Pulmonary artery endothelial cell (primary cell): ENCODE results near the gene CILP. TPM values are rescaled to one million over a fixed set of nuclear protein-coding genes. Genes with fewer than 3 reads are reported as not detected.

Source experiments
- DNase-seq: peaks from one replicate; pipeline ENCODE4 v3.0.0-alpha.2; 2011; ENCODE audit warnings: low read depth, low spot score
- total RNA-seq: library from RNA; depleted of rRNA; stranded (reverse); fragments of >200 nt; gene quantifications from 2 replicates; pipeline ENCODE4 v1.2.3, GENCODE V29; 2014

CILP gene
- total RNA-seq, 1 donor from 2014 or later = not detected

GRCh38 chr15:65156692-65157091 lies 54.6 kb downstream of the CILP start:
- DNase-seq = no peak

- no peak for DNase-seq
Observed at GRCh38 chr15:65154720-65155119, 56.6 kb downstream of the CILP start.

- no peak for DNase-seq
Observed at GRCh38 chr15:65147902-65148301, 63.4 kb downstream of the CILP start.

DNA sequence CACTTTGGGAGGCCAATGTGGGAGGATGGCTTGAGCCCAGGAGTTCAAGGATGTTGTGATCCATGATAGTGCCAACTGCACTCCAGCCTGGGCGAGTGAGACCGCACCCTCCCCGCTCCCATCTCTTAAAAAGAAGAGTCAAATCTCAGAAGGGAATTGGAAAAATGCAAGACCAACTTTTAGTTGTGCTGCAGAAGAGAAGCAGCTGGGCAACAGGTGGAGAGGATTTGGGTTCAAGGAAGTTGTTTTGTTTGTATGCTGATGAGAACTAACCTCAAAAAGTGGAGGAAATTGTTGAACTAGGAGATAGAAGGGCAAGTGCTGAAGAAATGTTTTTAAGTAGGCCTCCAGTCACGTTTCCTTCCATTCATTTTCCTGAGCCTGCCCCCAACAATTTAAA lies 64.8 kb downstream of the CILP start:
- DNase-seq = no peak

Other genes starting within 250 kb of the CILP start
- gene SPG21, start 221.6 kb downstream of the CILP start, total RNA-seq = 66.3 and 78.7 TPM in 2 replicates
- 14.6 and 16.1 TPM in 2 replicates for gene MTFMT, start 181.8 kb downstream of the CILP start, total RNA-seq
- gene SLC51B, start 166.1 kb downstream of the CILP start, total RNA-seq = not detected in 2 replicates
- not detected in 2 replicates for gene RASL12, start 143.5 kb downstream of the CILP start, total RNA-seq
- not detected in 2 replicates for gene KBTBD13, start 134.7 kb downstream of the CILP start, total RNA-seq
- gene UBAP1L, start 96.3 kb downstream of the CILP start, total RNA-seq = 0.40 and 1.1 TPM in 2 replicates
- gene PDCD7, start 77.7 kb downstream of the CILP start, total RNA-seq = 16.6 and 17.3 TPM in 2 replicates
- 45.5 and 48.4 TPM in 2 replicates for gene CLPX, start 26.1 kb downstream of the CILP start, total RNA-seq
- 1.8 and 2.1 TPM in 2 replicates for gene PARP16, start 75.4 kb upstream of the CILP start, total RNA-seq
- gene RNU5A-1, start 84.6 kb upstream of the CILP start, total RNA-seq = not detected in 2 replicates
- not detected in 2 replicates for gene RNU5B-1, start 93.2 kb upstream of the CILP start, total RNA-seq
- not detected in 2 replicates for gene IGDCC3, start 166.5 kb upstream of the CILP start, total RNA-seq
- gene IGDCC4, start 211.5 kb upstream of the CILP start, total RNA-seq = under 0.01 TPM in 1 of 2 replicates, not detected in the other